Measurements from ENCODE around the gene CHIA. TPM values are rescaled to one million over a fixed set of nuclear protein-coding genes. Genes with fewer than 3 reads are reported as not detected.

The CHIA gene
- total RNA-seq, 2 donors from 2014 or later = not detected

GRCh38 chr1:111283838-111284237 lies 6.8 kb upstream of the CHIA start:
- no peaks in the 10 kb centered on the region for H3K36me3 ChIP-seq
- H3K27ac ChIP-seq = no peak overlapping the region
- no peak overlapping the region for H3K9ac ChIP-seq (ENCODE audit: low read depth in 2 of 2, low read length in 2 of 2)
- no peaks in the 10 kb centered on the region for H3K9me3 ChIP-seq
- H3K4me3 ChIP-seq = no peak overlapping the region
- DNase-seq = no peak
- no peaks in the 10 kb centered on the region for H3K27me3 ChIP-seq
- intact Hi-C loops (cut with DNase I) = no loop called here
- no peak for TF ChIP-seq CTCF (IDR thresholded peaks at IDR 0.05)
- H3K4me1 ChIP-seq = no peaks in the 10 kb centered on the region

GRCh38 chr1:111285879-111286278 lies 4.8 kb upstream of the CHIA start:
- DNase-seq = no peak
- intact Hi-C loops (cut with DNase I) = no loop called here
- Histone ChIP-seq H3K4me3 (no peak overlapping the region), H3K27ac (no peak overlapping the region), H3K4me1 (no peaks in the 10 kb centered on the region), H3K9me3 (no peaks in the 10 kb centered on the region), H3K27me3 (no peaks in the 10 kb centered on the region), H3K36me3 (no peaks in the 10 kb centered on the region), H3K9ac (ENCODE audit: low read depth in 2 of 2, low read length in 2 of 2) (no peak overlapping the region)
- no peak for TF ChIP-seq CTCF (IDR thresholded peaks at IDR 0.05)

- no peak for DNase-seq
- H3K4me3 ChIP-seq = no peak overlapping the region
- H3K27ac ChIP-seq = no peak overlapping the region
- H3K9ac ChIP-seq (ENCODE audit: low read depth in 2 of 2, low read length in 2 of 2) = no peak overlapping the region
- H3K27me3 ChIP-seq = no peaks in the 10 kb centered on the region
- no peak for TF ChIP-seq CTCF (IDR thresholded peaks at IDR 0.05)
- intact Hi-C loops (cut with DNase I) = no loop called here
- H3K4me1 ChIP-seq = no peaks in the 10 kb centered on the region
- H3K36me3 ChIP-seq = no peaks in the 10 kb centered on the region
- no peaks in the 10 kb centered on the region for H3K9me3 ChIP-seq
Measured at GRCh38 chr1:111286912-111287311, 3.7 kb upstream of the CHIA start.

- Histone ChIP-seq H3K27me3 (no peaks in the 10 kb centered on the region), H3K9ac (ENCODE audit: low read depth in 2 of 2, low read length in 2 of 2) (no peak overlapping the region), H3K4me1 (no peaks in the 10 kb centered on the region), H3K36me3 (no peaks in the 10 kb centered on the region), H3K4me3 (no peak overlapping the region), H3K9me3 (no peaks in the 10 kb centered on the region), H3K27ac (no peak overlapping the region)
- DNase-seq = no peak
- intact Hi-C loops (cut with DNase I) = no loop called here
- TF ChIP-seq CTCF (IDR thresholded peaks at IDR 0.05) = no peak
Measured at GRCh38 chr1:111289371-111289770, 1.3 kb upstream of the CHIA start.

- H3K9ac ChIP-seq (ENCODE audit: low read depth in 2 of 2, low read length in 2 of 2) = no peak overlapping the region
- no peaks in the 10 kb centered on the region for H3K36me3 ChIP-seq
- H3K4me3 ChIP-seq = no peak overlapping the region
- TF ChIP-seq CTCF (IDR thresholded peaks at IDR 0.05) = no peak
- DNase-seq = no peak
- intact Hi-C loops (cut with DNase I) = no loop called here
- H3K9me3 ChIP-seq = no peaks in the 10 kb centered on the region
- H3K27me3 ChIP-seq = no peaks in the 10 kb centered on the region
- no peaks in the 10 kb centered on the region for H3K4me1 ChIP-seq
- H3K27ac ChIP-seq = no peak overlapping the region
Measured at GRCh38 chr1:111290104-111290503, 547 bp upstream of the CHIA start.

- Histone ChIP-seq H3K9ac (ENCODE audit: low read depth in 2 of 2, low read length in 2 of 2) (no peak overlapping the region), H3K4me1 (no peaks in the 10 kb centered on the region), H3K36me3 (no peaks in the 10 kb centered on the region), H3K9me3 (no peaks in the 10 kb centered on the region), H3K27me3 (no peaks in the 10 kb centered on the region), H3K4me3 (no peak overlapping the region), H3K27ac (no peak overlapping the region)
- no peak for TF ChIP-seq CTCF (IDR thresholded peaks at IDR 0.05)
- intact Hi-C loops (cut with DNase I) = no loop called here
- no peak for DNase-seq
Measured at GRCh38 chr1:111294390-111294789, 3.7 kb downstream of the CHIA start.
